ENCODE results near the gene SHMT2.

- TF ChIP-seq, protein P1, sequence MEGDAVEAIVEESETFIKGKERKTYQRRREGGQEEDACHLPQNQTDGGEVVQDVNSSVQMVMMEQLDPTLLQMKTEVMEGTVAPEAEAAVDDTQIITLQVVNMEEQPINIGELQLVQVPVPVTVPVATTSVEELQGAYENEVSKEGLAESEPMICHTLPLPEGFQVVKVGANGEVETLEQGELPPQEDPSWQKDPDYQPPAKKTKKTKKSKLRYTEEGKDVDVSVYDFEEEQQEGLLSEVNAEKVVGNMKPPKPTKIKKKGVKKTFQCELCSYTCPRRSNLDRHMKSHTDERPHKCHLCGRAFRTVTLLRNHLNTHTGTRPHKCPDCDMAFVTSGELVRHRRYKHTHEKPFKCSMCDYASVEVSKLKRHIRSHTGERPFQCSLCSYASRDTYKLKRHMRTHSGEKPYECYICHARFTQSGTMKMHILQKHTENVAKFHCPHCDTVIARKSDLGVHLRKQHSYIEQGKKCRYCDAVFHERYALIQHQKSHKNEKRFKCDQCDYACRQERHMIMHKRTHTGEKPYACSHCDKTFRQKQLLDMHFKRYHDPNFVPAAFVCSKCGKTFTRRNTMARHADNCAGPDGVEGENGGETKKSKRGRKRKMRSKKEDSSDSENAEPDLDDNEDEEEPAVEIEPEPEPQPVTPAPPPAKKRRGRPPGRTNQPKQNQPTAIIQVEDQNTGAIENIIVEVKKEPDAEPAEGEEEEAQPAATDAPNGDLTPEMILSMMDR (IDR thresholded peaks at IDR 0.05) = no peak
- TF ChIP-seq POLR2A (IDR thresholded peaks at IDR 0.05) = no peak
- TF ChIP-seq POLR2AphosphoS5 (IDR thresholded peaks at IDR 0.05; ENCODE audit: insufficient read depth in 1 of 2, low read depth in 1 of 2) = no peak
Measured at GRCh38 chr12:57258977-57259970, 29.8 kb downstream of the SHMT2 start.
